GM10847 (cell line): ENCODE data around the gene KDM6B.

Source experiments
- POLR2A ChIP-seq: IDR thresholded peaks from 2 replicates; pipeline ENCODE4 v1.6.1; 2011; ENCODE audit not compliant: insufficient read length; ENCODE audit errors: extremely low read depth

The KDM6B gene

DNA sequence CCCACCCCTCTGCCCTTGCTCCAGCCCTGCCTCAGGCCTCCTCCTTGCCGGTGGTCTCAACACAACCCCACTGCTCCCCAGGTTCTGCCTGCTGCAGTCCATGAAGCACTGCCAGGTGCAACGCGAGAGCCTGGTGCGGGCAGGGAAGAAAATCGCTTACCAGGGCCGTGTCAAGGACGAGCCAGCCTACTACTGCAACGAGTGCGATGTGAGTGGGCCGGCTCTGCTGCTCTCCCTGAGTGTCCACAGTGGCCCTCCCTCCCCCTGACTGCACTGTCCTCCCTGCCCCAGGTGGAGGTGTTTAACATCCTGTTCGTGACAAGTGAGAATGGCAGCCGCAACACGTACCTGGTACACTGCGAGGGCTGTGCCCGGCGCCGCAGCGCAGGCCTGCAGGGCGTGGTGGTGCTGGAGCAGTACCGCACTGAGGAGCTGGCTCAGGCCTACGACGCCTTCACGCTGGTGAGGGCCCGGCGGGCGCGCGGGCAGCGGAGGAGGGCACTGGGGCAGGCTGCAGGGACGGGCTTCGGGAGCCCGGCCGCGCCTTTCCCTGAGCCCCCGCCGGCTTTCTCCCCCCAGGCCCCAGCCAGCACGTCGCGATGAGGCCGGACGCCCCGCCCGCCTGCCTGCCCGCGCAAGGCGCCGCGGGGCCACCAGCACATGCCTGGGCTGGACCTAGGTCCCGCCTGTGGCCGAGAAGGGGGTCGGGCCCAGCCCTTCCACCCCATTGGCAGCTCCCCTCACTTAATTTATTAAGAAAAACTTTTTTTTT, 19.1 kb downstream of the KDM6B start:
- TF ChIP-seq POLR2A, result no peak

DNA sequence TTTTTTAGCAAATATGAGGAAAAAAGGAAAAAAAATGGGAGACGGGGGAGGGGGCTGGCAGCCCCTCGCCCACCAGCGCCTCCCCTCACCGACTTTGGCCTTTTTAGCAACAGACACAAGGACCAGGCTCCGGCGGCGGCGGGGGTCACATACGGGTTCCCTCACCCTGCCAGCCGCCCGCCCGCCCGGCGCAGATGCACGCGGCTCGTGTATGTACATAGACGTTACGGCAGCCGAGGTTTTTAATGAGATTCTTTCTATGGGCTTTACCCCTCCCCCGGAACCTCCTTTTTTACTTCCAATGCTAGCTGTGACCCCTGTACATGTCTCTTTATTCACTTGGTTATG, 19.6 kb downstream of the KDM6B start:
- no peak for TF ChIP-seq POLR2A

DNA sequence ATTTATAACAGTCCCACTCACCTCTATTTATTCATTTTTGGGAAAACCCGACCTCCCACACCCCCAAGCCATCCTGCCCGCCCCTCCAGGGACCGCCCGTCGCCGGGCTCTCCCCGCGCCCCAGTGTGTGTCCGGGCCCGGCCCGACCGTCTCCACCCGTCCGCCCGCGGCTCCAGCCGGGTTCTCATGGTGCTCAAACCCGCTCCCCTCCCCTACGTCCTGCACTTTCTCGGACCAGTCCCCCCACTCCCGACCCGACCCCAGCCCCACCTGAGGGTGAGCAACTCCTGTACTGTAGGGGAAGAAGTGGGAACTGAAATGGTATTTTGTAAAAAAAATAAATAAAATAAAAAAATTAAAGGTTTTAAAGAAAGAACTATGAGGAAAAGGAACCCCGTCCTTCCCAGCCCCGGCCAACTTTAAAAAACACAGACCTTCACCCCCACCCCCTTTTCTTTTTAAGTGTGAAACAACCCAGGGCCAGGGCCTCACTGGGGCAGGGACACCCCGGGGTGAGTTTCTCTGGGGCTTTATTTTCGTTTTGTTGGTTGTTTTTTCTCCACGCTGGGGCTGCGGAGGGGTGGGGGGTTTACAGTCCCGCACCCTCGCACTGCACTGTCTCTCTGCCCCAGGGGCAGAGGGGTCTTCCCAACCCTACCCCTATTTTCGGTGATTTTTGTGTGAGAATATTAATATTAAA, 20.2 kb downstream of the KDM6B start:
- TF ChIP-seq POLR2A, result no peak

DNA sequence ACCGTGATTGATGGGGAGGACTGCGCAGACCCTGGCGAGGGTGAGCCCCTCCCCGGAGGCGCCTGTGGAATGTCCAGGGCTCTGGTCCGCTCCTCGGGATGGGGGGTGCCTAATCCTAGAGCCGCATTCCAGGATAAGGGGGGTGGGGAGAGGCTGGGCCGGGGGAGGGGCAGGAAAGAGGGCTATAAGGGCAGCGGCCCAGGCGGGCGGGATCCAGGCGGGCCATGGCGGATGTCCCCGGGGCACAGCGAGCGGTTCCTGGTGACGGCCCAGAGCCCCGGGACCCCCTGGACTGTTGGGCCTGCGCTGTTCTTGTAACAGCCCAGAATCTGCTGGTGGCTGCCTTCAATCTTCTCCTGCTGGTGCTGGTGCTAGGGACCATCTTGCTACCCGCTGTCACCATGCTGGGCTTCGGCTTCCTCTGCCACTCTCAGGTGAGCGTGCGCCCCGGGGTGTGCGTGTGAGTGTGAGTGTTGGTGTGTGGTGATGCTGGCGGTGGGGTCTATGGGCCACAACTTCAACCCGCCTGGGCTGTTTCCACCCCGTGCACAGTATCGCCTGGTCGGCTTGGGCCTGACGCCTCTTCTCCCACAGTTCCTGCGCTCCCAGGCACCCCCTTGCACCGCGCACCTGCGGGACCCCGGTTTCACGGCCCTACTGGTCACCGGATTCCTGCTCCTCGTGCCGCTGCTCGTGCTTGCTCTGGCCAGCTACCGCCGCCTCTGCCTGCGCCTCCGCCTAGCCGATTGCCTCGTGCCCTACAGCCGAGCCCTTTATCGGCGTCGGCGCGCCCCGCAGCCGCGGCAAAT, 21.0 kb downstream of the KDM6B start, which contains the start of gene TMEM88:
TMEM88 (plus strand) TSS at position 216 of the 809 bp plus-strand sequence; CDS start at position 225, 9 bp downstream.
- no peak for TF ChIP-seq POLR2A

DNA sequence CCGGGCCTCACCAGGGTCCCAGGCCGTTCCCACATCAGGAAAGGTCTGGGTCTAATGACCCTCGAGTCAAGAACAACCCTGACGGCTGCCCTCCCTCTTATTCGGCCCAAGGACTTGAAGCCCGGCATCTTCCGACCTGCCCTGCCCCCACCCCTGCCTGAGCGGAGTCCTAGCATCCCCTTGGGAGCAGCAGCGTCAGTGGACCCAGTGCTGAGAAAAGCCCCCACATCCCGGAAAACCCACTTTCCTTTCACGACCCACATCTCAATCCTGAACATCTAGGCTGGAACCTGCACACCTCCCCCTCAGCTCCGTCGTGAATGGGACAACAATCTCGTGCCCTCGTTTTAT, 21.6 kb downstream of the KDM6B start:
- TF ChIP-seq POLR2A, result no peak

DNA sequence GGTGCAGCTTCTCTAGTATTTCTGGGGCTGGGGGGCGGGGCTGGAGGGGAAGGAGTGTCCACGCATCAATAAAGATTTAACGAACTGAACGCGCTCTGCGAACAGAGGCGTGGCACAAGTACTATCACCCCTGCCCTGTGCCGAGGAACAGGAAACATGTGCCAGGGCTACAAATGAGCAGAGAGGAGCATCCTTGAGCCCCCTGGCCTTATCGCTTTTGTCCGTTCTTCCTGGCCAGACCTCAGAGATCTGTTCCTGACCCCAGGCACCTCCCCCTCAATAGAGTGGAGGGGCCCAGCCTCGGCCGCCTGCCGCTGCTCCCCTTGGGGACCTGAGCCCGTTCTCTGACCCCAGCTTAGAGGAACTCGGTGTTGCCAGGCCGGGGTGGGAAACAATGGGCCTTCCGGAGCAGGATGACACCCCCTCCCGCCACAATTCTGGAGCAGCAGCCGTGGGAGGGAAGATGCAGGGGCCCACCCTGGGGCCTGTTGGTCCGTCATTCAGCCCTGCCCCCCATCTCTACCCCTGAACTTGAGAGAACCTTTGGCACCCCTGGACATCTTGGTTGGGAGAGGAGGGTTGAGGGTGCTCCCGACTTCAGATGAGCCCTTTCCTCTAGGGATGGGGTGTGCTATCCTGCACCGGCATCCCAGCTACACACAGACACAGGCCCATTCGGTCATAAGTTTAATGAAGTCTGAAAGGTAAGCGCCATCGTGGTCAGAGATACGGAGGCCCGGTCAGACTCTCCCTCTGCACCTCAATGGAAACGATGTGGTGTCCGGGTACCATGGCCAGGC, 22.2 kb downstream of the KDM6B start:
- no peak for TF ChIP-seq POLR2A

DNA sequence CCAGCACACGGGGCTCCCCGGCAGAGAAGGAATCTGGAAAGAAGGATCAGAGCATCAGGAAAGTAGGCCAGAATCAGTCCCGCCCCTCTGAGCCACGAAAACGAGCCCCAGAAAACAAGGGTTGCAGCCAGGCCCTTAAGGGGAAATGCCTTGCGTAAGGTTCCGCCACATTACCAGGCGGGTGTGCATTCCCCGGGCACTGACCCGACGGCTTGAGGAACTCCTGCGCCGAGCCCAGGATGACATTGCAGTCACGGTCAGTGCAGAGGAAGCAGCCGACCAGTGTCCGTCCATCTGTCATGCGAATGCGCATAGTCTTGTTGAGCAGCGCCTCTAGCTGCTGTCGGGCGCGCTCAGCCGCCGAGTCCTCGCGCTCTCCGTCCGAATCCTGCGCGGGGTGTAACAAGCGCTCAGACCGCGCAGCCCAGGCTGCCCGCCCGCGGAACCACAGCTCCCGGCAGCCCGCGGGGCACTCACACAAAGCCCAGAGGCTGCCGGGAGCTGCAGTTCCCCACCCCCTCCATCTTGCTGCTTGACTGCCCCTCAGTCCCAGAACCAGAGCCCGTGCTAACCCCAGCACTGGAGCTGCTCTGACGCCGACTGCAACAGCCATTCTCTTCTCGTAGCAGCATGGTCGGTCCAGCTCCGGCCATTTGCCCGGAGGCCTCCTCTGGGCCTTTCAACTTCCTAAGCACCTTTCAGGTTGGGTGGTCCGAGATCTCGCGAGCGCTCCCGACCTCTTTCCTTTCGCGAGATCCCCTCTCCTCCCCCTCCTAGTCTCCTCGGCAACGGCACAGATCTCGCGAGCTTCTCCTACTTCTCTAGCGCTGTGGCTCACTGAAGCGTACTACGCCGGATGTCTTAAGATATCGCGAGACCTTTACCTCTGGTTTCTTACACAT, 23.0 kb downstream of the KDM6B start, which contains the start of gene NAA38:
NAA38 (minus strand) TSS at position 749 of the 902 bp plus-strand sequence; CDS start at position 653, 96 bp downstream.
- peak; percentile 29 for TF ChIP-seq POLR2A

DNA sequence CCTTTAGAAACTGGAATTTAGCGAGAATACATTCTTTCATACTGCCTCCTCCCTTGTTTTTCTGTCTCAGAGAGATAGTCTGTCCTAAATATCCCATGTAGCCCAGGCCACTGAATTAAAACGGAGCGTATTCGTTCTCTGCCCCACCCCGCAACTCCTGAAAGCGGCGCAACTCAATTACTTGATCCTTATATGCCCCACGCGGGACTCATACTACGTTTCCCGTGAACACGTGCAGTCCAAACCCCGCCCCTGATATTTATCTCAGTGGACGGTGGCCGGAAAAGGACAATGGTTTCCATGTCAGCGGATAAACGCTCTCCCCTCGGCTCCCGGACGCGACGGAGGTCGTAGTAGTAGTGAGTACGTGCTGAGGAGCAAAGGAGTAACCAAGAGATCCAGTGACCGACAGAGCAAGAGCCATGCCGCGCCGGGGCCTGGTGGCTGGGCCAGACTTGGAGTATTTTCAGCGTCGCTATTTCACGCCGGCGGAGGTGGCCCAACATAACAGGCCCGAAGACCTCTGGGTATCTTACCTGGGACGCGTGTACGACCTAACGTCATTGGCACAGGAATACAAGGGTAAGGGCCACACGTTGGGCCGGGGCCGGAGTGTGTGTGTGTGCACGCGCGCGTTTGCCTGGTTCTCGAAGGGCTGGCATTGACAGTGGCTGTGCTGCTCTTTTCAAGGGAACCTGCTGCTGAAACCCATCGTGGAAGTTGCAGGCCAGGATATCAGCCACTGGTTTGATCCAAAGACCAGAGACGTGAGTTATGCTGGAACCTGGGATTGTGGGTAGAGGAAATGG, 23.9 kb downstream of the KDM6B start, which contains the start of gene CYB5D1:
CYB5D1 (plus strand) TSS at position 291 of the 809 bp plus-strand sequence; CDS start at position 423, 132 bp downstream.
- TF ChIP-seq POLR2A, result no peak

DNA sequence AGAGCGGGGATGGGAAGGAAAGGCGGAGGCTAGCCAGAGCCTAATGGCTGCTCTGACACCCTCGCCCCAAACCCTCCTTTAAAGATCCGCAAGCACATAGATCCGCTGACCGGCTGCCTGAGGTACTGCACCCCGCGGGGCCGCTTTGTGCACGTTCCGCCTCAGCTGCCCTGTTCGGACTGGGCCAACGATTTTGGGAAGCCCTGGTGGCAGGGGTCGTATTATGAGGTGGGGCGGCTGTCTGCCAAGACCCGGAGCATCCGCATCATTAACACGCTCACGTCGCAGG, 24.4 kb downstream of the KDM6B start:
- no peak for TF ChIP-seq POLR2A

DNA sequence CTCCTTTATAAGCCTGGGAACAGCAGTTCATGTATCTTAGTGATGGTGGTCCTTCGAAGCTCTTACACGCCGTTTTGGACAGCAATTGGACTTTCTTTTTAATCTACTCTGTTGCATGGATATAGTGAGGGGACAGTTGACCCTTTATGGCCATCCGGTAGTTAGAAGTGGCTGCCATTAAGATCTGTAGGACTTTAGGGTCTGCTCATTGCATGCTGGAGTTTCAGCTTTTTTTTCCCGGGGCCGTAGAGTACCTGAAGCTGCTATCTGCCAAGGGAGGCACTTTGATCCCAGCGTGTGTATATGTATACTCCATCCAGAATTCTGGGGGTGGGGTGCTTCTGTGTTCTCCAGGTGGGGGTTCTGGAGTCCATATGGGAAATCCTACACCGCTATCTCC, 25.0 kb downstream of the KDM6B start:
- TF ChIP-seq POLR2A, result no peak

DNA sequence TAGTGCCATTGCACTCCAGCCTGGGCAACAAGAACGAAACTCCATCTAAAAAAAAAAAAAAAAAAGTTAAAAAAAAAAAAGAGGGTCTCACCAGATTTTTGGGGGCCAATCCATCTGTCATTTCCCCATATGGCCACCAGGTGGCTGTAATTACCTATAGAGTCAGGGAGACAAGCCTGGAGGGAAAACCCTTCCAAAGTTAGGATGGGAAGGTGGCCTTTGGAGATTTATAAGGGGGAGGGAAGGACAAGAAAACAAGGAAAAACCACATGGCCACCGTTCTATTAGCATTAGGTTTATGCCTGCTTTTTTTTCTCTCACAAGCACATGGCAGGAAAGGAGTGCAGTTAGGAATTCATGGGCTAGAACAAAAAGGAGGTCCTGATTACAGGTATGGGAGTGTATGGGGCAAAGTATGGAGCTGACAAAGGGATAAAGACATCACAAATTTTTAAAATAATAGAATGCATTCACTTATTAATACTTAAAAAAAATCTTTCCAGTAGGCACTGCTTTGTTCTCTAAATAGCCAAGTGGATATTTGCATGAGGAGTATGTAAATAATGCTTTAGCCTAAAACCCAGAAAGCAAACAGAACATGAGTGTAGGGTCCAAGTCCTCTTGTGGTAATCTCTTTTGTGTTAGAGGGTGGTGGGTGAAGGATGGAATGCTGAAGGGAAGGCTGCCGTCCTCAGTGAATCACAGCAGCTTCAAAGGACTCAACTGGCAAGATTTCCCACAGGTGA, 28.8 kb downstream of the KDM6B start:
- no peak for TF ChIP-seq POLR2A

DNA sequence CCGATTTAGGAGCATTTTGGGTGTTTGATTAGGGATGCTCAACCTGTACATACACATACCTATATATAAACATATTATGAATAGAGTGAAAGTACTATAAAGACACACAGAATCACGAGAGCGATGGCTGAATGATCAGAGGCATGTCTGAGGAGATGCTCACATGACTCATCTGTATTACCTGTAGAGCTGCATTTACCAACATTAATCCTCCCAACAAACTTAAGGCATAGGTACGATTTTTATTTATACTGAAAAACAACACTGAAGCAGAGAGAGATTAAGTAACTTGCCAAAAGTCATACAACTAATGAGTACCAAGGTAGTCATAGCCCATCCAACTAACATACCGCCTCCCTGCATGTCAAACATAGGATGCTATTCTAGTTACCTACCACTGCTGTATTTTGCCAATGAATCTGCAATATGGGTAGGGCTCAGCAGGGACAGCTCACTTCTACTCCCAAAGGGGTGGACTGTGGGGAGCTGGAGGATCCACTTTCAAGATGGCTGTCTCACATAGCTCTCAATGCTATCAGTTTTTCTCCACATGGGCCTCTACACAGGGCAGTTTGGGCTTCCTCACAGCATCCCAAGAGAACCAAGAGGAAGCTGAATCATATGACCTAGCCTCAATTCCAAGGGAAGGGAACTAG, 31.1 kb downstream of the KDM6B start:
- no peak for TF ChIP-seq POLR2A

DNA sequence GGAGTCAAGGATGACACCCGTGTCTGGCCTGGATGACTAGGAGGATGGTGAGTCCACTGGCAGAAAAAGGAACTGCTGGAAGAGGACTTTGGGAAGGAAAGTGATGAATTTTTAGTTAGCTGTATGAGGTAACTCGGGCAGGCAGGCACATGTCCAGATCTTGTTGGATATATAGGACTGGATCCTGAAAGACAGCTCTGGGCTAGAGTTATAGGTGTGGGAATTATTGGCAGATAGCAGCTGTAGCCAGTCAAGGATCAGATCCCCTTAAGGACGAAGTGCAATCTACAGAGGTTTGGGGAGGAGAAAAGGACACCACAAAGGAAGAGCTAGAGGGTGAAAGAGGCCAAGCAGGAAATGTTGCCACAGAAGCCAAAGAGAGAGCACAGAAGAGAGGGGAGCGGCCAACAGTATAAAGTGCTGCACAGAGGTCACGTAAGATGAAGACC, 33.9 kb downstream of the KDM6B start:
- no peak for TF ChIP-seq POLR2A
